GDM1 (cell line): ENCODE measurements around the gene PRR30.
"Not testable (repeated sequence)": the region's sequence is repeated elsewhere in the genome, so short reads cannot be mapped to it uniquely, and the experiment has no call there.

Source experiments
- DNase-seq: peaks from one replicate; lab custom pipeline; 2025; lab: John Stamatoyannopoulos, UW

PRR30 gene

GRCh38 chr2:27128668-27129571, 10.3 kb downstream of the PRR30 start:
- DNase-seq: no peak

DNA sequence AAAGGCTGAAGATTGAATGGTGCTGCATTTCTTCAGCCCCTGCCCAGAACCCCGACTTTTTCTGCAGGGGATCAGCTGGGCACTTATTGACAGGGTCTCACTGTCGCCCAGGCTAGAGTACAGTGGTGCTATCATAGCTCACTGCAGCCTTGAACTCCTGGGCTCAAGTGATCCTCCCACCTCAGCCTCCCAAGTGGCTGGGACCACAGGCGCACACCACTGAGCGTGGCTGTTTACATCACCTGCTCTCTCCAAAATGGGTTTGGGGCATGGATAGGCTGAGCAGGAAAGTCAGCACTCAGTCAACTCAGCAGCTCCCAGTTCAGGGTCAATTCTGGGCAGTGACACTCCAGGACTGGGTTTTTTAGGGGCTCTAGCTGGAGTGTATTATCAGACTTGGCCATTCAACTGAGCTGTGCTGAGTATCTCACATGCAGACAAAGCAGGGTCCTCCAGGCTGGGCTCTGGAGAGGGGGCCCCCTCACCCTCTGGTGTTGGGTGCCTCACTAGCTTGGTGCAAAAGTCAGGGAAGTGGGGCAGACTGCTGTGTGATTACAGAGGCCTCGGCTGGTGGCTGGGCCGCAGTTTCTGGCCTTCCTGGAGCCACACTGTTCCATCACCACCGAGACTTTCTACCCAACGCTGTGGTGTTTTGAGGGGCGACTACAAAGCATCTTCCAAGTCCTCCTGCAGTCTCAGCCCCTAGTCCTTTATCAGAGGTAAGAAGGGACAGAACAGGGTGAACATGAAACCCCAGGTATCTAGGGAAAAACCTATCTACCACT, 11.1 kb downstream of the PRR30 start:
- DNase-seq: no peak

GRCh38 chr2:27126252-27126710, 12.9 kb downstream of the PRR30 start:
- no peak for DNase-seq

- DNase-seq: no peak
Measured at GRCh38 chr2:27125104-27125503, 14.1 kb downstream of the PRR30 start.

DNA sequence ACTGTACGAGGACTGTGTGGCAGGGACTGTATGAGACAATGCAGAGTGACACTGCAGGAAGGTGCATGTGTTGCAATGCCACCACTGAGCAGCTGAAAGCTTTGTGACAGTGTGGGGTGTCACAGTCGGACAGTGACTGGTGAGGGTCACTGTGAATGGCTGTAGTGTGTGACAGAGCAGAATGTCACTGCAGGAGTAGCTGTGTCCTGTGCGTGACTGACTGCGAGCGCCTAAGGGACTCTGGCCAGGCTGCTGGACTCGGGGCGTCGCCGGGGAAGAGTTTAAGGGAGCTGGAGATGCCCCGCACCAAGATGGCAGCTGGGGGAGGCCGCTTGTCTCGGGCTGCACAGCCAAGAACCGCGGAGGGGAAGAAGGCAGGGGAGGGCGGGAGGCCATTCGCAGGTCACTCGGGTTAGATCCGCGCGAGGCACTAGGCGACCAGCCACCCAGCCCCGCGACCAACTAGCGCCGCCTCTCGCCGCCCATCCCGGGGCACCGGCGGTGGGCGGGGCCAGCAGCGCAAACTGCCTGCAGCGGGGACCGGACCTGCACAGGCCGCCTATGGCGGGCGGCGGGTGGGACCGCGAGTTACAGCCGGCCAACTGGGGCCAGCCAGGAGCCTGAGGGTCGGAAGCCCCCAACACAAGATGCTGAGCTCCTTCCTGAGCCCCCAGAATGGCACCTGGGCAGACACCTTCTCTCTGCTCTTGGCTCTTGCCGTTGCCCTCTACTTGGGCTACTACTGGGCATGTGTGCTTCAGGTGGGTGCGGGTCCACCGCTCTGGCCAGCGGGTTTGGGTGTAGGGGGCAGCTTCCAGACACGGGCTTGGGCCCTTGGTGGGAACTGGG, 15.7 kb downstream of the PRR30 start, which contains the start of gene ABHD1:
Gene ABHD1, plus strand, starts transcription at position 514 of the 849 bp plus-strand sequence. Its CDS starts 134 bp downstream, at position 648.
- peak; percentile 41 for DNase-seq

GRCh38 chr2:27122791-27123190, 16.4 kb downstream of the PRR30 start:
- no peak for DNase-seq

GRCh38 chr2:27121906-27122305, 17.3 kb downstream of the PRR30 start:
- DNase-seq: no peak

DNA sequence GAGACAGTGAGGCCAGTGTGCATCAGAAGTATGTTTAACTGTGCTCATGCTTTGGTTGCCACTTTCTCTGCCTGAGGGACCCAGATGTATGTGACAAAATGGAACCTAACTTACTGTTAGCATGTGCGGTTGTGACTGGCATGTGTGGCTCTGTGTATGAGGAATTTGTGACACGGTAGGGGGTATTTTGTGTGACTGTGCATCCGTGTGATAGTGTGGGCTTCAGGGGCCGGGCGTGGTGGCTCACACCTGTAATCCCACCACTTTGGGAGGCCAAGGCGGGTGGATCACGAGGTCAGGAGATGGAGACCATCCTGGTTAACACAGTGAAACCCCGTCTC, 19.9 kb downstream of the PRR30 start:
- not testable (repeated sequence) for DNase-seq

DNA sequence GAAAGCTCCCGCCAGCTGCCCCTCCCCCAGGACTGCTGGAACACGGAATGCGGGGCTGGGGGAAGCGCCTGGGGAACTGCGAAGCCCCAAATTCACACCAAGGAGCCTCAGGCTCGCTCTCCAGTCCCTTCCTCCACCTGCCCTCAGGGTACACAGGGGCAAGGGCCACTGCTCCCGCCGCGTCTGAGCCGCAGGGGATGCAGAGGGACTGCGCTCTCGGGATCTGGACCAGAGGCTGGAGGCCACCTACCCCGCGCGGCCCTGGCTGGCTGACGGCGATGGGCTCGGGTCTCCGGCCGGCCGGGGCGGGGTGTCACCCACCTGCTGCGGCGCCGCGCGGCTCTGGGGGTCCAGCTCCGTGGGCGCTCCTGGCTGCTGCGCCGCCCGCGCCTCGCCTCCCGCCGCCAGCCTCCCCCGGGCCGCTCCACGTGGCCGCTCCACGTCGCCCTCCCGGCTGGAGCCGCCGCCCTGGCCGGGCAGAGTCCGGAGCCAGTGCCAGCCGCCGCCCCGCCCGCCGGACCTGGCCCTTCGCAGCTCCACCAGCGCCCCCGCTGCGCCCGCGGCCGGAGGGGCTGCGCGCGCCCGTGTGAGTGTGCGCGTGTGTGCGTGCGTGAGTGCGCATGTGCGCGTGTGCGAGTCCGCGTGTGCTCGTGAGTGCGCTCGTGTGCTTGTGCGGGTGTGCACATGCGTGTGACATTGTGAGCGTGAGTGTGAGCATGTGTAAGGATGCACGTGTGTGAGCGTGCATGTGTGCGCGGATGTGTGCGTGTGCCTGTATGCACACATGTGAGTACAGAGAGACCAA, 20.5 kb downstream of the PRR30 start, which contains the start of gene CGREF1:
Gene CGREF1, minus strand, starts transcription at position 604 of the 805 bp plus-strand sequence. CDS start 14,762 bp downstream, outside the sequence.
- no peak for DNase-seq

GRCh38 chr2:27117995-27118524, 21.1 kb downstream of the PRR30 start:
- DNase-seq: no peak

- no peak for DNase-seq
Measured at GRCh38 chr2:27115519-27115918, 23.7 kb downstream of the PRR30 start.

DNA sequence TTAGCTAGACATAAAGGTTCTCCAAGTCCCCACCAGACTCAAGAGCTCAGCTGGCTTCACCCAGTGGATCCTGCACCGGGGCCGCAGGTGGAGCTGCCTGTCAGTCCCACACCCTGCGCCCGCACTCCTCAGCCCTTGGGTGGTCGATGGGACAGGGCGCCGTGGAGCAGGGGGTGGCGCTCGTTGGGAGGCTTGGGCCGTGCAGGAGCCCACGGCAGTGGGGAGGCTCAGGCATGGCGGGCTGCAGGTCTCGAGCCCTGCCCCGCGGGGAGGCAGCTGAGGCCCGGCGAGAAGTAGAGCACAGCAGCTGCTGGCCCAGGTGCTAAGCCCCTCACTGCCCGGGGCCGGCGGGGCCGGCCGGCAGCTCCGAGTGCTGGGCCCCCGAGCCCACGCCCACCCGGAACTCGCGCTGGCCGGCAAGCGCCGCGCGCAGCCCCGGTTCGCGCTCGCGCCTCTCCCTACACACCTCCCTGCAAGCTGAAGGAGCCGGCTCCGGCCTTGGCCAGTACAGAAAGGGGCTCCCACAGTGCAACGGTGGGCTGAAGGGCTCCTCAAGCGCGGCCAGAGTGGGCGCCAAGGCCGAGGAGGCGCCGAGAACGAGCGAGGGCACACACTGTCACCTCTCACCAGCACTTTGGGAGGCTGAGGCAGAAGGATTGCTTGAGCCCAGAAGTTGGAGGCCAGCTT, 27.7 kb downstream of the PRR30 start:
- not testable (repeated sequence) for DNase-seq

GRCh38 chr2:27110603-27111352, 28.4 kb downstream of the PRR30 start:
- DNase-seq: not testable (repeated sequence)

- no peak for DNase-seq
Measured at GRCh38 chr2:27109083-27109482, 30.1 kb downstream of the PRR30 start.

- DNase-seq: no peak
Measured at GRCh38 chr2:27108221-27108620, 31.0 kb downstream of the PRR30 start.

DNA sequence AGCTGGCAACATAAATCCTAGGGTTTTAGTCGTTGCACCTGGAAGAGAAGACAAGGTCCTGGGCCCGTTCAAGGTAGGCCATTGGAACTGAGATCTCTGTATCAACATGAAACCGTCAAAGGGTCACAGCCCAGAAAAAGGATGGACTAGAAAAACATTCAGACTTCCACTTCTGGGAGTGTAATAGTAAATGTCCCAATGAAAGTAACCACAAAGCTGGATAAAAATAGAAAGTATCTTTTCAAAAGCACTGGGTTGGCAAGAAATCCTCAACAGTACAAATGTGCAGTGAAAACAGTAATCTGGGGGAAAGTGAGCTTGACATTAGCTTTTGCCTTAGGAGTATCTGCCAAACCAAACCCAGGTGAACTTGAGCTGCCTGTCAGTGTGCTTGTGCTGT, 33.2 kb downstream of the PRR30 start:
- DNase-seq: no peak

DNA sequence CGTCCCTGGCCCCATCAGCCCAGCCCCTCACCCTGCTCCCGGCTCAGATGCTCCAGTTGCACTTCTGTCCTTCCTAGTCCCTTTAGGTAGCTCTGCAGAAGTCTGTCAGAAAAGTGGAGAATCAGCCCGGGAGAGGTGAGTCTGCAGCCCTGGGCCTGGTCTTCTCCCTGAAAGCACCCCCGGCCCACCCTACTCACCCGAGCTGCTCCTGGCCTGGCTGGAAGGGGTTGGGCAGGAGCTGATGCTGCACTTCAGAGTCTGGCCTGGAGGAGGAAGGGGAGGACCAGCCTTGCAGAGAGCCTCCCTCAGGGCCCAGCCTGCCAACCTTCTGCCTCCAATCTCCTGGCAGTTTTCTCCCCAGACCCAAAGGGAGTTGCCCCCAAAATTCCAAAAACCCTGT, 36.9 kb downstream of the PRR30 start:
- no peak for DNase-seq

- no peak for DNase-seq
Measured at GRCh38 chr2:27100036-27100435, 39.2 kb downstream of the PRR30 start.

DNA sequence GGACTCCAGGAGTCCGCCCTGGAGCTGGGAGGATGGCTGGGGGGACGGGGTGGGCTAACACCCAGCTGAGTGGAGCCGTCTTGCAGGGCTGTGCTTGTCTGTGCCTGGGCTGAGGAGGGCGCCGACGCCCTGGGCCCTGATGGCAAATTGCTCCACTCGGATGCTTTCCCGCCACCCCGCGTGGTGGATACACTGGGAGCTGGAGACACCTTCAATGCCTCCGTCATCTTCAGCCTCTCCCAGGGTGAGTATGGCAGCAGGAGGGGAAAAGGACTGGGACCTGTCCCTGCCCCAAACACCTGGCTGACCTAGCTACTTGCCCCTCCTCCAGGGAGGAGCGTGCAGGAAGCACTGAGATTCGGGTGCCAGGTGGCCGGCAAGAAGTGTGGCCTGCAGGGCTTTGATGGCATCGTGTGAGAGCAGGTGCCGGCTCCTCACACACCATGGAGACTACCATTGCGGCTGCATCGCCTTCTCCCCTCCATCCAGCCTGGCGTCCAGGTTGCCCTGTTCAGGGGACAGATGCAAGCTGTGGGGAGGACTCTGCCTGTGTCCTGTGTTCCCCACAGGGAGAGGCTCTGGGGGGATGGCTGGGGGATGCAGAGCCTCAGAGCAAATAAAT, 39.8 kb downstream of the PRR30 start:
- no peak for DNase-seq
